HL-60 (cell line): ENCODE data around the gene DZIP3.

ENCODE experiments used
- DNase-seq, 2 experiments: peaks; one replicate each; pipeline ENCODE4 v3.0.0-alpha.2; 2010 to 2020; ENCODE audit warnings: low read depth in 1 of 2, low spot score in 1 of 2
- H3K27ac ChIP-seq: fragments of 250-450 bp; sonication (Bioruptor Pico); replicated peaks from 2 replicates; pipeline ENCODE4 v1.5.1; 2020; ENCODE audit warnings: mild to moderate bottlenecking, moderate library complexity
- H3K27me3 ChIP-seq: fragments of 250-450 bp; sonication (Bioruptor Pico); 2 replicates; pipeline ENCODE4 v1.5.1; 2021; ENCODE audit warnings: mild to moderate bottlenecking, moderate library complexity; ENCODE audit not compliant: insufficient read depth, poor library complexity, severe bottlenecking
- H3K4me3 ChIP-seq: replicated peaks from 2 replicates; pipeline ENCODE4 v1.5.1; 2011; ENCODE audit warnings: mild to moderate bottlenecking, control low read depth, low read length; ENCODE audit not compliant: insufficient read depth
- GABPA ChIP-seq: IDR thresholded peaks from 2 replicates; pipeline ENCODE4 v1.6.1; 2012; ENCODE audit warnings: low read depth
- POLR2AphosphoS5 ChIP-seq: IDR thresholded peaks from 2 replicates; pipeline ENCODE4 v1.6.1; 2012; ENCODE audit warnings: low read depth
- SPI1 ChIP-seq: IDR thresholded peaks from 2 replicates; pipeline ENCODE4 v1.6.1; 2012; ENCODE audit warnings: low read depth, mild to moderate bottlenecking, borderline replicate concordance
- TF ChIP-seq, protein P1 (sequence below): IDR thresholded peaks from one replicate; pipeline ENCODE4 v1.5.1; 2011; ENCODE audit warnings: low read length, control low read depth, inconsistent platforms; ENCODE audit not compliant: insufficient read depth
- TF ChIP-seq, protein P2 (sequence below): IDR thresholded peaks from 2 replicates; pipeline ENCODE4 v1.6.1; 2012; ENCODE audit warnings: low read depth; ENCODE audit not compliant: insufficient replicate concordance

DZIP3 gene

DNA sequence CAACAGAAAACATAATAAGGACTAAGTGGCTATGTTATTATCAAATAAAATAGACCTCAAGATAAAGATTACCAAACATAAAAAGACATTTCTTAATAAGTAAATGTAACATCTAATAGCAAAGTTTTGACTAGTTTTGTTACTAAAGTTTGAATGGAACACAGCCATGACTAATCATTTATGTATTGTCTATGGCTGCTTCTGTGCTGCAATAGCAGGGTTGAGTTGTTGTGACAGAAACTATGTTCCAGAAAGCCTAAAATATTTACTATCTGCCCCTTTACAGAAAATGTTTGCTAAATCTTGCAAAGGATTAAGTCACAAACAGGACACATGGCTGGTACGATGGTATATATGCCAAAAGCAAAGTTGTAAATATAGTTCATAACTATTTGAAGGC, 41.2 kb upstream of the DZIP3 start:
- Histone ChIP-seq H3K4me3 (no peak overlapping the region), H3K27ac (no peak overlapping the region), H3K27me3 (no peaks in the 10 kb centered on the region)
- TF ChIP-seq GABPA: no peak
- TF ChIP-seq, protein P1, sequence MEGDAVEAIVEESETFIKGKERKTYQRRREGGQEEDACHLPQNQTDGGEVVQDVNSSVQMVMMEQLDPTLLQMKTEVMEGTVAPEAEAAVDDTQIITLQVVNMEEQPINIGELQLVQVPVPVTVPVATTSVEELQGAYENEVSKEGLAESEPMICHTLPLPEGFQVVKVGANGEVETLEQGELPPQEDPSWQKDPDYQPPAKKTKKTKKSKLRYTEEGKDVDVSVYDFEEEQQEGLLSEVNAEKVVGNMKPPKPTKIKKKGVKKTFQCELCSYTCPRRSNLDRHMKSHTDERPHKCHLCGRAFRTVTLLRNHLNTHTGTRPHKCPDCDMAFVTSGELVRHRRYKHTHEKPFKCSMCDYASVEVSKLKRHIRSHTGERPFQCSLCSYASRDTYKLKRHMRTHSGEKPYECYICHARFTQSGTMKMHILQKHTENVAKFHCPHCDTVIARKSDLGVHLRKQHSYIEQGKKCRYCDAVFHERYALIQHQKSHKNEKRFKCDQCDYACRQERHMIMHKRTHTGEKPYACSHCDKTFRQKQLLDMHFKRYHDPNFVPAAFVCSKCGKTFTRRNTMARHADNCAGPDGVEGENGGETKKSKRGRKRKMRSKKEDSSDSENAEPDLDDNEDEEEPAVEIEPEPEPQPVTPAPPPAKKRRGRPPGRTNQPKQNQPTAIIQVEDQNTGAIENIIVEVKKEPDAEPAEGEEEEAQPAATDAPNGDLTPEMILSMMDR: no peak
- TF ChIP-seq, protein P2, sequence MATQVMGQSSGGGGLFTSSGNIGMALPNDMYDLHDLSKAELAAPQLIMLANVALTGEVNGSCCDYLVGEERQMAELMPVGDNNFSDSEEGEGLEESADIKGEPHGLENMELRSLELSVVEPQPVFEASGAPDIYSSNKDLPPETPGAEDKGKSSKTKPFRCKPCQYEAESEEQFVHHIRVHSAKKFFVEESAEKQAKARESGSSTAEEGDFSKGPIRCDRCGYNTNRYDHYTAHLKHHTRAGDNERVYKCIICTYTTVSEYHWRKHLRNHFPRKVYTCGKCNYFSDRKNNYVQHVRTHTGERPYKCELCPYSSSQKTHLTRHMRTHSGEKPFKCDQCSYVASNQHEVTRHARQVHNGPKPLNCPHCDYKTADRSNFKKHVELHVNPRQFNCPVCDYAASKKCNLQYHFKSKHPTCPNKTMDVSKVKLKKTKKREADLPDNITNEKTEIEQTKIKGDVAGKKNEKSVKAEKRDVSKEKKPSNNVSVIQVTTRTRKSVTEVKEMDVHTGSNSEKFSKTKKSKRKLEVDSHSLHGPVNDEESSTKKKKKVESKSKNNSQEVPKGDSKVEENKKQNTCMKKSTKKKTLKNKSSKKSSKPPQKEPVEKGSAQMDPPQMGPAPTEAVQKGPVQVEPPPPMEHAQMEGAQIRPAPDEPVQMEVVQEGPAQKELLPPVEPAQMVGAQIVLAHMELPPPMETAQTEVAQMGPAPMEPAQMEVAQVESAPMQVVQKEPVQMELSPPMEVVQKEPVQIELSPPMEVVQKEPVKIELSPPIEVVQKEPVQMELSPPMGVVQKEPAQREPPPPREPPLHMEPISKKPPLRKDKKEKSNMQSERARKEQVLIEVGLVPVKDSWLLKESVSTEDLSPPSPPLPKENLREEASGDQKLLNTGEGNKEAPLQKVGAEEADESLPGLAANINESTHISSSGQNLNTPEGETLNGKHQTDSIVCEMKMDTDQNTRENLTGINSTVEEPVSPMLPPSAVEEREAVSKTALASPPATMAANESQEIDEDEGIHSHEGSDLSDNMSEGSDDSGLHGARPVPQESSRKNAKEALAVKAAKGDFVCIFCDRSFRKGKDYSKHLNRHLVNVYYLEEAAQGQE: no peak
- no peak for TF ChIP-seq POLR2AphosphoS5
- no peak for TF ChIP-seq SPI1
- DNase-seq: no peak

DNA sequence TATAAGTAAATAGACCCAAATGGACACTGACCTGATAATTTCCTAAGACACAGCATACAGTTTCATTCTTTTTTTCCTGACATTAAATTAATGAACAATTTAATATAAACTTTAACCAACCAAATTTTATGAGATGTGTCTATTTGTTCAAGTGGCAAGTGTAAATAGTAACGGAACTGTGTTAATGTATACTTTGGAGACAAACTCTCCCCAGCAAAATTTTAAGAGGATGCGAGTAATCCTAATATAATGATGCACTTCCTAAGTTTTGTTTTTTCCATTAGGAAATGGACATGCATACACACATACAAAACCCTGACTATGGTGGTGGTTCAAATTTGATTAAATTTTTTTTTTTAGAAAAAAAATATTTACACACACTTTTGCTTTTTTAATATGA, 40.6 kb upstream of the DZIP3 start:
- DNase-seq: no peak
- Histone ChIP-seq H3K4me3 (no peak overlapping the region), H3K27ac (no peak overlapping the region), H3K27me3 (no peaks in the 10 kb centered on the region)
- TF ChIP-seq GABPA: no peak
- TF ChIP-seq SPI1: no peak

DNA sequence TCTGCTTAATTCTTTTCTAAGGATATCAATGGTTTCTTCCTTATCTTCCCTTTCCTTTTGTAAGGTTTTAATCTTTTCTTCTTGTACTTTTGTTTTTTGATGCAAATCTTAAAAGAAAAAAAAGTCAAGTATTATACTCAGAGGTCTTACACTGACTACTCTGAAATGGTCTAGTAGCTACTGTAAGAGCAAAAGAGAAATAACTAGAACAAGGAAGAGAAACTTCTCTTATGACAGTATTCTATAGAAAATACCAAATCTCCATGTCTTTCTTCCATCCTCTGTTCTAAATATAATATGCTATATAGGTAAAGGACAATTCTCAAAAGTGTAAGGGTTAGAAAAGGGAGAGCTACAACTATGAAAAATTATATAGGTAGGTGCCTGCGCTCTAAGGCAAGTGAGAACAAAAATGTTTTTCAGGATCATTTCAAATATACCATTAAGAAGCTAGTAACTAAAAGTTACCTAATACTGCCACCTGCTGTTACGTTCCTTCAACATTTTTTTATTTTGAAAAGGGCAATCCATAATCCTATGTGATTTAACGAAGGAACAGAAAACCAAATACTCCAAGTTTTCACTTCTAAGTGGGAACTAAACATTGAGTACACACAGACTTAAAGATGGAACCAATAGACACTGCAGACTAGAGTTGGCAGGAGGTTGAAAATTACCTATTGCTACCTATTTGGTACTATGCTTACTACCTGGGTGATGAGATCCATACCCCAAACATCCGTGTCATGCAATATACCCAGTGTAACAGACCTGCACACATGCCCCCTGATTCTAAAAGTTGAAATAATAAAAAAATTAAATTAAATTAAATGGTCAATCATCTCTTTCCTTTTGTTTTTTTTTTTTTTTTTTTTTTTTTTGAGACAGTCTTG, 37.0 kb upstream of the DZIP3 start:
- H3K27ac ChIP-seq: no peak overlapping the region
- H3K4me3 ChIP-seq: no peak overlapping the region
- no peaks in the 10 kb centered on the region for H3K27me3 ChIP-seq
- TF ChIP-seq, protein P2: no peak
- TF ChIP-seq, protein P1: no peak
- TF ChIP-seq GABPA (no peak), POLR2AphosphoS5 (no peak), SPI1 (no peak)
- no peak for DNase-seq

DNA sequence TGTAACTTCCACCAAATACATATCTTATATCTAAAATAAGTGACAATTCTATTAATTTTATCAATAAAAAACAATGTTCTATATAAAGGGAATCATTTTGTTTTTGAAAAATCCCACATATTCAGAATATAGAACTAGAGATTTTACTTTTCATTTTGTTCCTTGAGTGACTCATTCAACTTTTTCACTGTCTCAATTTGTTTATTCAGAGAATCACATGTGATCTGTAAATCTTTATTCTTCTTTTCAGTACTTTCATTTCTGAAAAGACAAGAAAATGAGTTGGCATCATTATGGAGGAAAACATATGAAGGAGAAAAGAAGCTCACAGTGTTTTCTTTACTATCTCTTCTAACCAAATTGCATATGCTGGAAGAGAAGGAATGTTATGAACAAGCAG, 35.3 kb upstream of the DZIP3 start:
- H3K4me3 ChIP-seq: no peak overlapping the region
- H3K27ac ChIP-seq: no peak overlapping the region
- no peaks in the 10 kb centered on the region for H3K27me3 ChIP-seq
- TF ChIP-seq SPI1: no peak
- TF ChIP-seq POLR2AphosphoS5: no peak
- TF ChIP-seq, protein P2: no peak
- TF ChIP-seq, protein P1: no peak
- TF ChIP-seq GABPA: no peak
- DNase-seq: no peak
